Suprapubic skin (tissue), 3 donors: ENCODE data around the gene DDI2.

ENCODE experiments used
- EP300 ChIP-seq: sonication (generic); formaldehyde crosslinking; IDR thresholded peaks from one replicate; pipeline ENCODE4 v1.6.1; 2017; ENCODE audit warnings: antibody characterized with exemption
- TF ChIP-seq, protein P1 (sequence below), 2 donors: fragments of 200-600 bp in 1 of 2; fragments of 450-650 bp in 1 of 2; sonication (generic) in 1 of 2; IDR thresholded peaks; one replicate each; pipeline ENCODE4 v1.5.1; 2016 to 2019; ENCODE audit warnings: antibody characterized with exemption in 2 of 2, mild to moderate bottlenecking in 1 of 2, moderate library complexity in 1 of 2

DNA sequence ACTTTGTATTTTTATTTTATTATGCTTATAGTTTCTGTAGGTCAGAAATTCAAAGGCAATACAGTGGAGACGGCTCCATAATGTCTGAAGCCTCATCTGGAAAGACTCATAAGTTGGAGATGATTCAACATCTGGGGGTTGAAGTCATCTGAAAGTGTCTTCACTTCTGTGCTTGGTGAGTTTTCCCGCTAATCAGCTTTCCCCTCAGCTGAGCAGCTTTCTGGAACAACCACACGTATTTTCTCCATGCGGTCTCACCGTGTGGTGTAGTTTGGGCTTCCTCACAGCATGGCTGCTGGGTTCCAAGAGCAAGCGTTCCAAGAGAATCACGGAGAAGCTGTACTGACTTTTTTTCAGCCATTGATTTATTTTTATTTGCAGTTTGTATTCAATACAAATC is 7.6 kb upstream of the DDI2 start:
- TF ChIP-seq, protein P1, sequence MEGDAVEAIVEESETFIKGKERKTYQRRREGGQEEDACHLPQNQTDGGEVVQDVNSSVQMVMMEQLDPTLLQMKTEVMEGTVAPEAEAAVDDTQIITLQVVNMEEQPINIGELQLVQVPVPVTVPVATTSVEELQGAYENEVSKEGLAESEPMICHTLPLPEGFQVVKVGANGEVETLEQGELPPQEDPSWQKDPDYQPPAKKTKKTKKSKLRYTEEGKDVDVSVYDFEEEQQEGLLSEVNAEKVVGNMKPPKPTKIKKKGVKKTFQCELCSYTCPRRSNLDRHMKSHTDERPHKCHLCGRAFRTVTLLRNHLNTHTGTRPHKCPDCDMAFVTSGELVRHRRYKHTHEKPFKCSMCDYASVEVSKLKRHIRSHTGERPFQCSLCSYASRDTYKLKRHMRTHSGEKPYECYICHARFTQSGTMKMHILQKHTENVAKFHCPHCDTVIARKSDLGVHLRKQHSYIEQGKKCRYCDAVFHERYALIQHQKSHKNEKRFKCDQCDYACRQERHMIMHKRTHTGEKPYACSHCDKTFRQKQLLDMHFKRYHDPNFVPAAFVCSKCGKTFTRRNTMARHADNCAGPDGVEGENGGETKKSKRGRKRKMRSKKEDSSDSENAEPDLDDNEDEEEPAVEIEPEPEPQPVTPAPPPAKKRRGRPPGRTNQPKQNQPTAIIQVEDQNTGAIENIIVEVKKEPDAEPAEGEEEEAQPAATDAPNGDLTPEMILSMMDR (IDR thresholded peaks at IDR 0.05), result no peak
- no peak for TF ChIP-seq EP300
